ENCODE measurements around the gene PLXNA1. TPM values are rescaled to one million over a fixed set of nuclear protein-coding genes. Genes with fewer than 3 reads are reported as not detected.

The PLXNA1 gene
- total RNA-seq, result 10 to 100 TPM; 19.7 to 27.5 (median 23.9) TPM

- Histone ChIP-seq H3K27ac (peak within 1 kb of the TSS; percentile 83 to 93 (median 86)), H3K36me3 (no peaks in the 10 kb centered on the region), H3K9me3 (no peaks in the 10 kb centered on the region), H3K27me3 (peaks cover 0 to 13% (median 0%) of the 10 kb centered on the region in 4 donors), H3K4me1 (peaks cover 23 to 55% (median 23%) of the 10 kb centered on the region in 3 donors), H3K4me3 (peak within 1 kb of the TSS; percentile 60 to 95 (median 68))
- peak; percentile 58 for DNase-seq
- peak; percentile 86 to 97 (median 94) for TF ChIP-seq CTCF (IDR thresholded peaks at IDR 0.05)
- TF ChIP-seq POLR2A (IDR thresholded peaks at IDR 0.05), result peak in 1 of 4 donors; percentile 38
- intact Hi-C loops (cut with DNase I), result loop anchor here (5.0 to 10.0 kb wide), 3 partner anchors 230 to 472 kb away; no protein-coding TSS in a partner anchor
- 5% methylated on average over 4 of the region's 89 CpGs; no CpG with 5 or more reads in 1 of the 2 donors for WGBS, 2 donors
Observed at GRCh38 chr3:126982471-126983175, at the start of gene PLXNA1. TSS of gene PLXNA1 (plus strand) at chr3:126983115. CDS start at chr3:126988594, 5,479 bp downstream.

- no peak for TF ChIP-seq POLR2A (IDR thresholded peaks at IDR 0.05)
- no peak for TF ChIP-seq CTCF (IDR thresholded peaks at IDR 0.05)
- no peak for DNase-seq
- H3K9me3 ChIP-seq, result no peaks in the 10 kb centered on the region
- intact Hi-C loops (cut with DNase I), result no loop called here
- H3K4me1 ChIP-seq, result peaks cover 14 to 36% (median 30%) of the 10 kb centered on the region in 3 donors
- H3K27ac ChIP-seq, result no peak overlapping the region
- 33 to 54% methylated on average over 1 to 4 of the region's 4 CpGs for WGBS, 2 donors
- H3K27me3 ChIP-seq, result no peaks in the 10 kb centered on the region
- no peaks in the 10 kb centered on the region for H3K36me3 ChIP-seq
- H3K4me3 ChIP-seq, result no peak overlapping the region
Observed at GRCh38 chr3:126934031-126934531, 48.8 kb upstream of the PLXNA1 start.

GRCh38 chr3:126934991-126935390, 47.9 kb upstream of the PLXNA1 start:
- no peaks in the 10 kb centered on the region for H3K9me3 ChIP-seq
- TF ChIP-seq POLR2A (IDR thresholded peaks at IDR 0.05), result no peak
- no peak for TF ChIP-seq CTCF (IDR thresholded peaks at IDR 0.05)
- H3K36me3 ChIP-seq, result no peaks in the 10 kb centered on the region
- whole genome bisulfite sequencing, 2 donors, result 90 to 91% methylated on average over 7 of the region's 8 CpGs
- H3K4me1 ChIP-seq, result peaks cover 14 to 39% (median 30%) of the 10 kb centered on the region in 3 donors
- no peak overlapping the region for H3K4me3 ChIP-seq
- no peak overlapping the region for H3K27ac ChIP-seq
- intact Hi-C loops (cut with DNase I), result no loop called here
- no peaks in the 10 kb centered on the region for H3K27me3 ChIP-seq
- DNase-seq, result no peak

DNA sequence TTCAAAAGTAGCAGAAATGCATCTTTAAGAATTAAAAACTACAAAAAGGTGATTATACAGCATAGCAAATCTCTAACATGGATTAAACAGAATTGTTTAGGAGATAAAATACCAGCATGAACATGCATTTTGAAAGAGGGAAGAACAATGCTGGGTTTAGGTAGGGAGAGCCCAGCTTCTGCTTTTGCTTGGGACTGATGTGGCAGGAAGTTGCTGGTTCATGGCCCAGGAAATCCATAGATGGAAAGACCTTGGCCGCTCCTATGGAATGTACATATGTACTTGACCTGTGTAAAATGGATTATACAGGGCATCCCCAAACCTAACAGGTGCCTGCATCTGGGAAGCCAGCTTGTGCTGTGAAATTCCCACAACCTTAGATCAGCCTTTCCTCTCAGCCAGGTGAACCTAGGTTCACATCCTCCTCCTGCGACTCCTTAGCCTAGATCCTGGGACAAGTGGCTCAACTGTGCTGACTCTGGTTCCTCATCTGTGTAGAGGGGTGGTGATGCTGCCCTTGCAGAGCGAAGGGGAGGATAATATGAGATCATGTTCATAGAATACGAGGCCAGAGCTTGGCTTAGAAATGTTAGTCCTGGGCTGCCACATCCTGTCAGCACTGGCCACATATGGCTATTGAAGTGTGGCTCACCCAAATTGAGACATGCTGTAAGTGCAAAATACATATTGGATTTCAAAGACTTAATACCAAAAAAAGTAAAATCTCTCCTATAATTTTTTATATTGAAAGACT, 47.0 kb upstream of the PLXNA1 start:
- Histone ChIP-seq H3K36me3 (no peaks in the 10 kb centered on the region), H3K9me3 (no peaks in the 10 kb centered on the region), H3K4me3 (no peak overlapping the region), H3K27ac (no peak overlapping the region), H3K4me1 (peaks cover 14 to 35% (median 30%) of the 10 kb centered on the region in 3 donors), H3K27me3 (no peaks in the 10 kb centered on the region)
- intact Hi-C loops (cut with DNase I), result no loop called here
- 74 to 87% methylated on average over 3 to 4 of the region's 4 CpGs for WGBS, 2 donors
- TF ChIP-seq CTCF (IDR thresholded peaks at IDR 0.05) (no peak), POLR2A (IDR thresholded peaks at IDR 0.05) (no peak)
- DNase-seq, result no peak

All from esophagus squamous epithelium (tissue), 5 donors.